A673 (cell line): ENCODE data around the gene JPT1.

Experiments
- EZH2 ChIP-seq: fragments of 200-600 bp; sonication (generic); IDR thresholded peaks from 2 replicates; pipeline ENCODE4 v1.6.1; 2017; ENCODE audit warnings: borderline replicate concordance, low read depth, mild to moderate bottlenecking, mixed read lengths, antibody characterized with exemption, low read length; ENCODE audit not compliant: poor library complexity, severe bottlenecking
- TF ChIP-seq, protein P1 (sequence below): fragments of 300-800, 200-600 bp; sonication (generic); conservative IDR thresholded peaks from 2 replicates; pipeline ENCODE4 v1.5.1; 2017; ENCODE audit warnings: low read depth, mild to moderate bottlenecking, antibody characterized with exemption, low read length, moderate library complexity, mixed read lengths

DNA sequence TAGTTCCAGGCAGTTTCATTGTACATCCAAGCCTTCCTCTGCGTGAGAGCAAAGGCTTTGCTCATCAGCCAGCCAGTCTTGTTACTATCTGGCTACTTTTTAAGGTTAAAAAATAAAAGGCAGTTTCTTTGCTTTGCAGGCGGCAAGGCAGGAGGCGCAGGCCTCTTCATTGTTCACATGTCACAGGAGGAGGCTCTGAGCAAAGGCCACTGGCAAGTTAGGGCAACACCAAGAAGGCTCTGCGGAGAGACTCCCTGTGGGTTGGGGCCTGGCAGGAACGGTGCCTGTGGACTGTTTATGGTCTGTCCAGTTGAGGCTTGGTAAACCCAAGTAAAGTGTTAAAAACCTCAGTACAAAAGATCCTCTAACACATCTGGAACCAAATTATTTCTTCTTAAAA, 18.9 kb downstream of the JPT1 start:
- TF ChIP-seq, protein P1, sequence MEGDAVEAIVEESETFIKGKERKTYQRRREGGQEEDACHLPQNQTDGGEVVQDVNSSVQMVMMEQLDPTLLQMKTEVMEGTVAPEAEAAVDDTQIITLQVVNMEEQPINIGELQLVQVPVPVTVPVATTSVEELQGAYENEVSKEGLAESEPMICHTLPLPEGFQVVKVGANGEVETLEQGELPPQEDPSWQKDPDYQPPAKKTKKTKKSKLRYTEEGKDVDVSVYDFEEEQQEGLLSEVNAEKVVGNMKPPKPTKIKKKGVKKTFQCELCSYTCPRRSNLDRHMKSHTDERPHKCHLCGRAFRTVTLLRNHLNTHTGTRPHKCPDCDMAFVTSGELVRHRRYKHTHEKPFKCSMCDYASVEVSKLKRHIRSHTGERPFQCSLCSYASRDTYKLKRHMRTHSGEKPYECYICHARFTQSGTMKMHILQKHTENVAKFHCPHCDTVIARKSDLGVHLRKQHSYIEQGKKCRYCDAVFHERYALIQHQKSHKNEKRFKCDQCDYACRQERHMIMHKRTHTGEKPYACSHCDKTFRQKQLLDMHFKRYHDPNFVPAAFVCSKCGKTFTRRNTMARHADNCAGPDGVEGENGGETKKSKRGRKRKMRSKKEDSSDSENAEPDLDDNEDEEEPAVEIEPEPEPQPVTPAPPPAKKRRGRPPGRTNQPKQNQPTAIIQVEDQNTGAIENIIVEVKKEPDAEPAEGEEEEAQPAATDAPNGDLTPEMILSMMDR = no peak
- no peak for TF ChIP-seq EZH2
